GM12801 (cell line): Measurements from ENCODE around the gene LRRK1.

ENCODE experiments used
- TF ChIP-seq, protein P1 (sequence below): IDR thresholded peaks from one replicate; pipeline ENCODE4 v1.5.1; 2011; ENCODE audit warnings: control low read depth; ENCODE audit not compliant: insufficient read length; ENCODE audit errors: extremely low read depth

Gene LRRK1

DNA sequence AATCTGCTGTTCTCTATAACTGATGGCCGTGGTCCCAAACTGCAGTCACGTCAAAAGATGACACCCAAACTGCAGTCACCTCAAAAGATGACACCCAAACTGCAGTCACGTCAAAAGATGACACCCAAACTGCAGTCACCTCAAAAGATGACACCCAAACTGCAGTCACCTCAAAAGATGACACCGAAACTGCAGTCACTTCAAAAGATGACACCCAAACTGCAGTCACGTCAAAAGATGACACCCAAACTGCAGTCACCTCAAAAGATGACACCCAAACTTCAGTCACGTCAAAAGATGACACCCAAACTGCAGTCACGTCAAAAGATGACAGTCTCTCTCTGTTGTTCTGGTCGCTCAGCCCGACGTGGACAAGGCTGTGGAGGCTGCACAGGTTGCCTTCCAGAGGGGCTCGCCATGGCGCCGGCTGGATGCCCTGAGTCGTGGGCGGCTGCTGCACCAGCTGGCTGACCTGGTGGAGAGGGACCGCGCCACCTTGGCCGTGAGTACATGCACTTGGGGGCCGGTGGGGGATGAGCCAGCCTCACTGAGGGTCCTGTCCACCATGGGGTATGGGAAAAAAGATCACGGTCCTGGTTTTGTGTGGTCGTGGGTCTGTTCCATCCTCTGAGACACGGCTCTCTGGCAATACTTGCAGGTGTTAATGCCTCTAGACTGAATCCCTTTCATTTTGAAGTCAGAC is 31.8 kb upstream of the LRRK1 start:
- TF ChIP-seq, protein P1, sequence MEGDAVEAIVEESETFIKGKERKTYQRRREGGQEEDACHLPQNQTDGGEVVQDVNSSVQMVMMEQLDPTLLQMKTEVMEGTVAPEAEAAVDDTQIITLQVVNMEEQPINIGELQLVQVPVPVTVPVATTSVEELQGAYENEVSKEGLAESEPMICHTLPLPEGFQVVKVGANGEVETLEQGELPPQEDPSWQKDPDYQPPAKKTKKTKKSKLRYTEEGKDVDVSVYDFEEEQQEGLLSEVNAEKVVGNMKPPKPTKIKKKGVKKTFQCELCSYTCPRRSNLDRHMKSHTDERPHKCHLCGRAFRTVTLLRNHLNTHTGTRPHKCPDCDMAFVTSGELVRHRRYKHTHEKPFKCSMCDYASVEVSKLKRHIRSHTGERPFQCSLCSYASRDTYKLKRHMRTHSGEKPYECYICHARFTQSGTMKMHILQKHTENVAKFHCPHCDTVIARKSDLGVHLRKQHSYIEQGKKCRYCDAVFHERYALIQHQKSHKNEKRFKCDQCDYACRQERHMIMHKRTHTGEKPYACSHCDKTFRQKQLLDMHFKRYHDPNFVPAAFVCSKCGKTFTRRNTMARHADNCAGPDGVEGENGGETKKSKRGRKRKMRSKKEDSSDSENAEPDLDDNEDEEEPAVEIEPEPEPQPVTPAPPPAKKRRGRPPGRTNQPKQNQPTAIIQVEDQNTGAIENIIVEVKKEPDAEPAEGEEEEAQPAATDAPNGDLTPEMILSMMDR, result no peak

DNA sequence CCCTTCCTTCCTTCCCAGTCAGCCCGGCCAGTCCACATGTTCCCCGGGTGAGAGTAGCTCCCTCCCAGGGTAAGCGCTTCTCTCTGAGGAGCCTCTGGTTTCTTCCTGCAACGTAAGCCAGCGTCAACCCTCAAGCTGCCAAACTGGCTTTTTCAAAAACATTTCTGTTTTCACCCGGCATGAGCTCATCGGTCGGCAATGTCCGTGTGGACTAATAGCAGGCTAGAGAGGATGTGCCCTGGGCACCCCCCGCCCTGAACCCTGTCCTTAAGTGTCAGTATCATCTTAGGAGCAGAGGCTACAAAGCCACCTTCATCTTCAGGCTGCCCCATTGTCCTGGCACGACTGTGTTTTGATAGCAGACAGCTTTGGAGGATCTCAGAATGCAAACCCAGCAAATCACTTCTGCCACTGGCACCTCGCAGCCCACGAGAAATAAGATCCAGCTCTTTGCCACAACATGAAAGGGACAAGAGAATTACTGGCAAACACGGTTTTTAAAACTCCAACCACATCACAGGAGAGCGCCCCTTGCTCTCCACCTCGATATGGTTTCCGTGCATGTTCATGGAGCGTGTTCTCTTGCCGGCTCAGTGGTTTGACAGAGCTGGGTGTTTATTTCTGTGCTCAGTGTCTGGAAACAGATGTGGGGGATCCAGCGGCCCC is 29.6 kb upstream of the LRRK1 start:
- TF ChIP-seq, protein P1, result no peak

DNA sequence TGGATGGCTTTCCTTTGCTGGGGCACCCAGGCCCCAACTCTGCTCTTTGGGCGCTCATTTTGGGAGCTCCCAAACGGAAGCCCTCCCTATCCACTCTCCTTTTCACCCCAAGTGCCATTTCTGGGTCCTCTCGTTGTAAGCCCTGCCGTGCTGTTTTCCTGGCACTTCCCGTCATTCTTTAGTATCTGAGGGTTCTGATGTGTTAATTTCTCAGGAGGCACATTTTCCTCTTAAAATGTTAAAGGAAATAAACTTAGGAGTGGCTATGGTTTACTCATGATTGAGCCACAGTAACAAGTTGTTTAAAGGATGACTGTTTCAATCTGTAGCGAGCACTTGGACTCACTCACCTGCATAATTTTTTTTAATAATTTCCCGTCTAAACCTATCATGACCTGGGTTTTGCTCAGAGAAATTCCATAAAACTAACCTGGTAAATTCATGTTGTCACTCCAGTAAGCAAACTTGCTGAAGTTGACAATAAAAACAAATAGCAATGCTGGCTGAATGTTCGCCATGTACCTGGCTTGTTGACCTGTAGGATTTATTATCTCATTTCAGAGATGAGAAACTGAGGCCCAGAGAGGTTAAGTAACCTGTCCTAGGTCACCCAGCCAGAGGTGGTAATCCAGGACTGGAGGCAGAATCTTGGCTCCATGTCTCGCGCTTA is 29.0 kb upstream of the LRRK1 start:
- TF ChIP-seq, protein P1, result no peak

DNA sequence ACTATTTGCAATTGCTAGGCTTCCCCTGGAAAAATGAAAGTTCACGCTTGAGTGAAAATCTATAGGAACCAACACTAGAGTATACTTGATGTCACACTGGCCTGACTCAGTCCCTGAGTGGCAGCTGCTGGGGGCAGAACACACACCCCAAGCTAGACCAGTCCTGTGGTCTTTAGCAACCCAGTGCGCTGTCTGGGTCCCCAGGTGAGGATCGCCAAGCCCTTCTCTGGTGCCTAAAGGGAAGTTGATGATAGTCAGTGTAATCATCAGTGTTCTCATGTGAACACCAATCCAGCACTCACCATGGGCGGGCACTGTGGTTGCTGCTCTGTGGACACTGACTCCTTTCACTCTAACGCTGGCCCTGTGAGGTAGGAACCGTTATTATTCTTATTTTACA is 28.3 kb upstream of the LRRK1 start:
- TF ChIP-seq, protein P1, result no peak

DNA sequence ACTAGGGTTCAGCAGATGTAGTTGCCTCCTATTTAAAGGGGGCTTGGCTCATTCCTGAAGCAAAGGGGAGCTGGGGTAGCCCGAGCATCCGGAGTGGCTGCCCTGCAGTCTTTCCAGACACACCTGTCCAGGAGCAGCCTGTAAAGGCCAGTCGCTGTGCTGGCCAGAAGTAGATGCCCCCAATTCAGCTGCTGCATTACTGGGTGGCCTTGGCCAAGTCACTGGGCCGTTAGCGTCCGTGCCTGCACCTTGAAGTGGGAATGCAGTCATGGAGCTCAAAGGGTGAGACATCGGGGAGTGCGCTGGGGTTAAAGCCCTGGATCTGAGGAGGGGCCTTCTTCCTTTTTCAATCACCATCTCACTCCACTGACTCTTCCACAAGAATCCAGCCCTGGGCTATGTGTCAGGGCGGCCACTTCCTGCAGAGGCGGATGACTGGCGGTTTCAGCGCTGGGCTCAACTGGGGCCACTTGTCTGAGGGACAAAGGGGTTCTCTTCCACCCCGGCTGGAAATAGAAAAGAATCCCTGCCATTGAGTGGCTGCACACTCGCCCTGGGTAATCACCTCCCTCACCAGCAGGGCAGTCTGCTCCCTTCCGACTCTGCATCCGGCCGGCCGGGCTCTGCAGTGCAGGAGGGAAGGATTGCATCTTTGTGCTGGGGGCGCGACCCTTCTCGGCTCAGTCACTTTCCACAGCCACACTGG is 27.7 kb upstream of the LRRK1 start:
- TF ChIP-seq, protein P1, result no peak

DNA sequence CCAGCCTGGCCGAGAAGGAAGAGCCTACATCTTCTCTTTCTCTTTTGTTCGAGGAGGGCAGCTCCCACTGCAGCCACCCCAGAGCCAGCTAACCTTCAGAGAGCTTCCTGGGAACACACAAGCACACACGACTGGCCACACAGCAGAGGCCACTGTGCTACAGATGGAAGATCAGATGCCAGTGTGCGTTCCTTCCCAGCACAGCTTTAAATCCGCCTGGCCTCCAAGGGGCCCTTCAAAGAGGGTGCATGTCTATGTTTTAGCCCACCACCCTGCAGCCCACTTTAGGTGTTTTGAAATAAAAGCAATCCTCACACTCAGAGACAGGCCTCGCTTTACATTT is 27.2 kb upstream of the LRRK1 start:
- TF ChIP-seq, protein P1, result no peak
